GM12878 (cell line): ENCODE measurements around the gene TASOR2. TPM values are rescaled to one million over a fixed set of nuclear protein-coding genes. Genes with fewer than 3 reads are reported as not detected.

Experiments
- ATAC-seq: fragments of 200-7000 bp; cut with Tn5 transposase; 3 replicates; pipeline ENCODE4 v1.9.1; 2020; ENCODE audit warnings: mild to moderate bottlenecking, moderate library complexity
- BruUV-seq: library from RNA; stranded (reverse); fragments of 400-500 nt; replicated peaks from 2 replicates; lab custom pipeline; 2021; lab: Mats Ljungman, UMichigan
- CTCF ChIA-PET: fragments of 300-600 bp; sonication (Branson Sonifier 250); formaldehyde crosslinking; extraction: SDS; loops from one replicate; lab custom pipeline; 2021; ENCODE audit warnings: inconsistent platforms; lab: Yijun Ruan, JAX
- POLR2A ChIA-PET: fragments of 350-600 bp; formaldehyde crosslinking; extraction: SDS; loops from one replicate; lab custom pipeline; 2021; ENCODE audit warnings: inconsistent platforms; lab: Charles Lee
- RAD21 ChIA-PET: fragments of 300-600 bp; sonication (Branson Sonifier 250); formaldehyde crosslinking; loops from one replicate; lab custom pipeline; 2023; ENCODE audit warnings: antibody characterized with exemption; ENCODE audit not compliant: unreplicated experiment; lab: Charles Lee
- SMC1A ChIA-PET: fragments of 300-600 bp; sonication (Branson Sonifier 250); formaldehyde crosslinking; loops from one replicate; lab custom pipeline; 2023; ENCODE audit not compliant: unreplicated experiment, uncharacterized antibody; lab: Charles Lee
- DNase-seq: peaks from one replicate; pipeline ENCODE4 v3.0.0-alpha.2; 2011; ENCODE audit warnings: low read depth, low spot score
- FAIRE-seq: peaks from 3 replicates; lab custom pipeline; 2011; peaks lifted over from hg19 to GRCh38; lab: Jason Lieb, UNC
- H2AFZ ChIP-seq: 2 replicates; pipeline ENCODE4 v1.6.0; 2011; ENCODE audit warnings: low read depth, low read length, control low read depth; ENCODE audit not compliant: control insufficient read depth
- H3K27ac ChIP-seq: 2 replicates; pipeline ENCODE4 v1.5.1; 2011; ENCODE audit warnings: control low read depth; ENCODE audit not compliant: control insufficient read depth, insufficient read depth
- H3K27me3 ChIP-seq, 2 experiments: replicated peaks in 1 of 2; 2 replicates each; pipeline versions ENCODE4 v1.6.0 to v1.6.1; 2011; ENCODE audit warnings: low read length in 1 of 2; ENCODE audit not compliant: control insufficient read depth in 2 of 2, insufficient read depth in 2 of 2
- H3K36me3 ChIP-seq, 2 experiments: 2 replicates each; pipeline ENCODE4 v1.5.1; 2011; ENCODE audit warnings: low read length in 1 of 2; ENCODE audit not compliant: control insufficient read depth in 2 of 2, insufficient read depth in 2 of 2
- H3K4me1 ChIP-seq: 2 replicates; pipeline ENCODE4 v1.6.1; 2011; ENCODE audit warnings: mild to moderate bottlenecking, low read length, moderate library complexity, mixed read lengths; ENCODE audit not compliant: control insufficient read depth, insufficient read depth
- H3K4me2 ChIP-seq: 2 replicates; pipeline ENCODE4 v1.6.0; 2011; ENCODE audit warnings: control low read depth; ENCODE audit not compliant: control insufficient read depth, insufficient read depth
- H3K4me3 ChIP-seq: fragments of 200-600 bp; sonication (generic); 2 replicates; pipeline ENCODE4 v1.5.1; 2016
- H3K79me2 ChIP-seq: 2 replicates; pipeline ENCODE4 v1.6.0; 2011; ENCODE audit warnings: low read length; ENCODE audit not compliant: control insufficient read depth, insufficient read depth
- H3K9ac ChIP-seq: 2 replicates; pipeline ENCODE4 v1.8.0; 2011; ENCODE audit warnings: low read length, control low read depth, mixed read lengths; ENCODE audit not compliant: control insufficient read depth, insufficient read depth
- H3K9me3 ChIP-seq: replicated peaks from 3 replicates; pipeline ENCODE4 v1.5.1; 2011; ENCODE audit warnings: mild to moderate bottlenecking, low read length; ENCODE audit not compliant: control insufficient read depth, insufficient read depth
- H4K20me1 ChIP-seq: 2 replicates; pipeline ENCODE4 v1.6.0; 2011; ENCODE audit not compliant: control insufficient read depth, insufficient read depth
- FOXK2 ChIP-seq: fragments of 450-650 bp; IDR thresholded peaks from 2 replicates; pipeline ENCODE4 v1.6.1; 2017; ENCODE audit warnings: mild to moderate bottlenecking, moderate library complexity
- HCFC1 ChIP-seq: fragments of 150-350 bp; IDR thresholded peaks from 2 replicates; pipeline ENCODE4 v1.6.1; 2014; ENCODE audit warnings: low read length
- NFIC ChIP-seq: IDR thresholded peaks from 2 replicates; pipeline ENCODE4 v1.6.1; 2012; ENCODE audit warnings: low read depth, mild to moderate bottlenecking, inconsistent platforms, low read length, moderate library complexity
- RCOR1 ChIP-seq: conservative IDR thresholded peaks from 2 replicates; pipeline ENCODE4 v1.6.1; 2012; ENCODE audit warnings: low read depth, low read length, improper control_type of control experiment
- WGBS: methylation state at CpG from one replicate; pipeline ENCODE4 v1.1.6; 2016; ENCODE audit warnings: low lambda C conversion rate; ENCODE audit not compliant: insufficient replicate concordance, insufficient coverage; ENCODE audit errors: missing lambda C conversion rate; 5-methylcytosine and 5-hydroxymethylcytosine counted together
- in situ Hi-C: fragments of 300-500 bp; cut with MboI; formaldehyde crosslinking; loops from 9 replicates; pipeline ENCODE4 v1.14.3; 2018; ENCODE audit warnings: mixed read lengths
- intact Hi-C: fragments of 100-400 bp; cut with micrococcal nuclease; formaldehyde crosslinking; loops from one replicate; pipeline ENCODE4 v1.14.2; 2022; ENCODE audit not compliant: unreplicated experiment
- polyA plus RNA-seq, 11 experiments: library from polyadenylated mRNA; depleted of rRNA in 4 of 11; unstranded in 6 of 11; stranded (reverse) in 5 of 11; fragments of >200 nt; fragmentation: Nextera tagmentation in 4 of 11; fragmentation: Illumina TruSeq in 1 of 11; extraction: Ambion mirVana in 4 of 11; extraction: Trizol in 1 of 11; gene quantifications; 1 replicate in 1 of 11; 2 replicates in 10 of 11; pipeline versions ENCODE4 v1.2.1 to v1.2.3, GENCODE V29; 2011 to 2016; ENCODE audit warnings: inconsistent platforms in 2 of 11, missing spikeins in 2 of 11, low read depth in 1 of 11
- total RNA-seq, 4 experiments: library from RNA; depleted of rRNA in 3 of 4; stranded (reverse); fragments of >200 nt in 3 of 4; fragmentation: Illumina TruSeq in 1 of 4; extraction: Trizol in 1 of 4; gene quantifications; 2 replicates each; pipeline versions ENCODE4 v1.2.1 to v1.2.3, GENCODE V29; 2013 to 2021
- TF ChIP-seq, protein P1 (sequence below): fragments of 450-650 bp; IDR thresholded peaks from 2 replicates; pipeline ENCODE4 v1.6.1; 2016; ENCODE audit warnings: mild to moderate bottlenecking, moderate library complexity, borderline replicate concordance

TASOR2 gene
- total and polyA plus RNA-seq, 10 of the 15 experiments (the other 5 are each of a cell fraction or from before 2014, with no cell fraction given), result 8.2 to 54.7 (median 31.0) TPM

DNA sequence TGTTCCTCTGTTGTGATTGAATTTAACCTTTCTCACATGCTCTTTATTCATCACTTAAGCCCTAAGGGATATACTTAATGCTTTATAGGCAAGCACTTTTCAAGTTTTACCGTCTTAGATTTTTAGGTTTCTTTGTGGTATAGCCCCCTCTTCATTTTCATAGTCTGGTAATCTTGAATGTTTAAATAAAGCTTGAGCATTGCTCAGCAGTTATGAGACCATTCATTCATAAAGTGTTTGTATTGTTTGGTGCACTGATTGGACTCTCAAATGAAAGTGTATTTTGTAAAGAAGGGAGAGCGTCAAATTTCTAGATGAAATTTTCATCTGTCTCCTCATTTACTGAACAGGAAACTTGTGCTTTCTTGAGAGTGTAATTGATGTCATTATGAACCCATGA lies 25.2 kb downstream of the TASOR2 start:
- Histone ChIP-seq H2AFZ (no peak overlapping the region), H3K36me3 (no peaks in the 10 kb centered on the region; a peak in 1 of 4 replicates), H3K4me1 (peaks cover 4% of the 10 kb centered on the region; the same call in 1 of the 2 replicates), H3K9ac (no peak overlapping the region), H3K27me3 (no peaks in the 10 kb centered on the region), H3K27ac (no peak overlapping the region), H4K20me1 (no peaks in the 10 kb centered on the region), H3K79me2 (peaks cover 84% of the 10 kb centered on the region), H3K9me3 (no peaks in the 10 kb centered on the region; the same call in 1 of the 3 replicates), H3K4me3 (no peak overlapping the region), H3K4me2 (peak overlapping the region; percentile 22; the same call in 1 of the 2 replicates)
- ChIA-PET RAD21 (interaction anchor here (4.5 kb wide), 1 partner anchor 17 kb away, joined by 22 read pairs; no protein-coding TSS in a partner anchor), SMC1A (interaction anchor here (0.8 to 13.1 kb wide), 3 partner anchors 16 to 341 kb away, joined by 3 to 191 read pairs (median 4); no protein-coding TSS in a partner anchor), CTCF (interaction anchor here (0.9 to 2.1 kb wide), 3 partner anchors 9 to 23 kb away, joined by 4 to 10 read pairs (median 9); no protein-coding TSS in a partner anchor), POLR2A (interaction anchor here (0.5 kb wide), 2 partner anchors 71 to 585 kb away, joined by 3 to 6 read pairs; no protein-coding TSS in a partner anchor)
- peak; percentile 64 for FAIRE-seq
- BruUV-seq, result no TSS peak
- no peak for TF ChIP-seq FOXK2
- TF ChIP-seq NFIC, result no peak
- TF ChIP-seq RCOR1, result no peak
- TF ChIP-seq, protein P1, sequence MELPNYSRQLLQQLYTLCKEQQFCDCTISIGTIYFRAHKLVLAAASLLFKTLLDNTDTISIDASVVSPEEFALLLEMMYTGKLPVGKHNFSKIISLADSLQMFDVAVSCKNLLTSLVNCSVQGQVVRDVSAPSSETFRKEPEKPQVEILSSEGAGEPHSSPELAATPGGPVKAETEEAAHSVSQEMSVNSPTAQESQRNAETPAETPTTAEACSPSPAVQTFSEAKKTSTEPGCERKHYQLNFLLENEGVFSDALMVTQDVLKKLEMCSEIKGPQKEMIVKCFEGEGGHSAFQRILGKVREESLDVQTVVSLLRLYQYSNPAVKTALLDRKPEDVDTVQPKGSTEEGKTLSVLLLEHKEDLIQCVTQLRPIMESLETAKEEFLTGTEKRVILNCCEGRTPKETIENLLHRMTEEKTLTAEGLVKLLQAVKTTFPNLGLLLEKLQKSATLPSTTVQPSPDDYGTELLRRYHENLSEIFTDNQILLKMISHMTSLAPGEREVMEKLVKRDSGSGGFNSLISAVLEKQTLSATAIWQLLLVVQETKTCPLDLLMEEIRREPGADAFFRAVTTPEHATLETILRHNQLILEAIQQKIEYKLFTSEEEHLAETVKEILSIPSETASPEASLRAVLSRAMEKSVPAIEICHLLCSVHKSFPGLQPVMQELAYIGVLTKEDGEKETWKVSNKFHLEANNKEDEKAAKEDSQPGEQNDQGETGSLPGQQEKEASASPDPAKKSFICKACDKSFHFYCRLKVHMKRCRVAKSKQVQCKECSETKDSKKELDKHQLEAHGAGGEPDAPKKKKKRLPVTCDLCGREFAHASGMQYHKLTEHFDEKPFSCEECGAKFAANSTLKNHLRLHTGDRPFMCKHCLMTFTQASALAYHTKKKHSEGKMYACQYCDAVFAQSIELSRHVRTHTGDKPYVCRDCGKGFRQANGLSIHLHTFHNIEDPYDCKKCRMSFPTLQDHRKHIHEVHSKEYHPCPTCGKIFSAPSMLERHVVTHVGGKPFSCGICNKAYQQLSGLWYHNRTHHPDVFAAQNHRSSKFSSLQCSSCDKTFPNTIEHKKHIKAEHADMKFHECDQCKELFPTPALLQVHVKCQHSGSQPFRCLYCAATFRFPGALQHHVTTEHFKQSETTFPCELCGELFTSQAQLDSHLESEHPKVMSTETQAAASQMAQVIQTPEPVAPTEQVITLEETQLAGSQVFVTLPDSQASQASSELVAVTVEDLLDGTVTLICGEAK, result peak; percentile 54; the same call in 1 of the 2 replicates
- TF ChIP-seq HCFC1, result no peak
- no peak for DNase-seq
- intact Hi-C loops, result loop anchor here (2.0 kb wide), 2 partner anchors 17 to 25 kb away; partner anchors contain the start of gene TASOR2
- 52% methylated on average over 2 of the region's 2 CpGs for WGBS
- in situ Hi-C loops, result no loop called here
- no peak for ATAC-seq
